ENCODE results near the gene C12orf75.
"Not testable (repeated sequence)": the region's sequence is repeated elsewhere in the genome, so short reads cannot be mapped to it uniquely, and the experiment has no call there.

Gene C12orf75

DNA sequence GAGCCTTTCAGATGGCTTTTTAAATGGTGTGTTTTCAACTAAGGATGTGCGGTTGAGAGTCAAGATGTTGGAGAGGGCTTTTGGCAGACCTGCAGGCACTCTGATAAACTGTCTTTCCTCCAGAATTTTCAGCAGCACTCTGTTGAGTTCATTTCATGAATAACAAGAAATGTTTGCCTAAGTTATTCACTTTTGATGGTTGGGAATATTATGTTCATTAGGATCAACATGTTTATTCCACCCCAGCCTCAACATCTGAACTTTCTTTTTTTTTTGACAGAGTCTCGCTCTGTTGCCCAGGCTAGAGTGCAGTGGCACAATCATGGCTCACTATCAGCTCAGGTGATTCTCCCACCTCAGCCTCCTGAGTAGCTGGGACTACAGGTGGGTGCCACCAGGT lies 68.4 kb downstream of the C12orf75 start:
- 86% methylated on average over 1 of the region's 2 CpGs; no CpG with 5 or more reads in 1 of the 2 experiments for WGBS, 2 experiments (ENCODE audit: insufficient coverage in 2 of 2)
- Histone ChIP-seq H3K36me3 (ENCODE audit: control insufficient read depth, insufficient read depth, low read length) (peaks cover 4% of the 10 kb centered on the region), H3K27ac (ENCODE audit: low read depth, low read length, severe bottlenecking) (no peak overlapping the region), H3K9me3 (ENCODE audit: control insufficient read depth, low read length) (no peaks in the 10 kb centered on the region), H3K4me3 (ENCODE audit: extremely low read depth, insufficient read depth, low read length, poor library complexity, severe bottlenecking) (no peak overlapping the region), H3K4me1 (ENCODE audit: control insufficient read depth, insufficient read depth, low read length, poor library complexity, severe bottlenecking) (no peaks in the 10 kb centered on the region)

DNA sequence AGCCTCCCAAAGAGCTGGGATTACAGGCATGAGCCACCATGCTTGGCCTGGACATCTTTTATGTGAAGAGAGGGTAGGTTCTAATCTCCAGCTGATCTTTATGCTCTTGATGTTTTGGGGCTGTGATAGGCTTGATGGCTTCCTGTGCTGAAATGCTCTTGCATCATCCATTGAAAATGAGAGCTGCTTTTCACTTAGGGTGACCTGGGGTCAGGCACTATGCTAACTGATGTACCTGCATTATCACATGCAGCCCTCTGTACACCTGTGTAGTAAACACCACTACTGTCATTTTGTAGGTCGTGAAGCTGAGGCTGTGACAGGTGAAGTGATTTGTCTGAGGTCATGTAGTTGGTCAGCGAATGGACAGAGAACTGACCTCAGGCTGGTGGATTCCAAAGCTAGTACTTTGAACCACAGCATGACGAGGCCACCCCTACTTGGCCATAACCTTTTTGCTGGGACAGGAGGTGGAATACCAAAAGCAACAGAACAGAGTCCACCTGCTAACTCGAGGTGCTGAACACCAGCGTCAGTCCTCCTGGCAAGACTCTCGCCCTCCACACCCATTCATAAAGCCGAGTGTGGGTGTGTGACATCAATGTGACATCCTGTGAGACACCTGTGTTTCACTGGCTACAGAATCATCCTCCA lies 69.1 kb downstream of the C12orf75 start:
- H3K4me3 ChIP-seq (ENCODE audit: extremely low read depth, insufficient read depth, low read length, poor library complexity, severe bottlenecking) = no peak overlapping the region
- H3K27ac ChIP-seq (ENCODE audit: low read depth, low read length, severe bottlenecking) = no peak overlapping the region
- peaks cover 4% of the 10 kb centered on the region for H3K36me3 ChIP-seq (ENCODE audit: control insufficient read depth, insufficient read depth, low read length)
- WGBS, 2 experiments (ENCODE audit: insufficient coverage in 2 of 2) = 91 to 96% methylated on average over 6 of the region's 7 CpGs
- no peaks in the 10 kb centered on the region for H3K9me3 ChIP-seq (ENCODE audit: control insufficient read depth, low read length)
- no peaks in the 10 kb centered on the region for H3K4me1 ChIP-seq (ENCODE audit: control insufficient read depth, insufficient read depth, low read length, poor library complexity, severe bottlenecking)

DNA sequence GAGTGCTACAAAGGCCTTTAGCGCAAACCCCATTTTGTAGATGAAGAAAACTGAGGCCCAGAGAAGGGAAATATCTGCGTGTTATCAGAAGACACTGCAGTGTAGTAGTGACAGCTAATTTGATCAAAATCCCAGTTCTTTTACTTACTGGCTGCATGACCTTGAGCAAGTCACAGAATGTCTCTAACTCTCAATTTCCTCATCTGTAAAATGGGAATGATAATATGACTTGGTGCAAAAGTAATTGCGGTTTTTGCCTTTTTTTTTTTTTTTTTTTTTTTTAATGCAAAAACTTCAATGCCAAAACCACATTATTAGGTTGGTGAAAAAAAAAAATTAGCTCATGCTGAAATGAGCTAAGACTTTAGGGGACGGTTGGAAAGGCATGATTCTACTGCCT lies 69.7 kb downstream of the C12orf75 start:
- Histone ChIP-seq H3K36me3 (ENCODE audit: control insufficient read depth, insufficient read depth, low read length) (peaks cover 4% of the 10 kb centered on the region), H3K9me3 (ENCODE audit: control insufficient read depth, low read length) (no peaks in the 10 kb centered on the region), H3K27ac (ENCODE audit: low read depth, low read length, severe bottlenecking) (no peak overlapping the region), H3K4me3 (ENCODE audit: extremely low read depth, insufficient read depth, low read length, poor library complexity, severe bottlenecking) (no peak overlapping the region), H3K4me1 (ENCODE audit: control insufficient read depth, insufficient read depth, low read length, poor library complexity, severe bottlenecking) (no peaks in the 10 kb centered on the region)
- no CpG with 5 or more reads among the region's 4 CpGs for WGBS, 2 experiments (ENCODE audit: insufficient coverage in 2 of 2)

DNA sequence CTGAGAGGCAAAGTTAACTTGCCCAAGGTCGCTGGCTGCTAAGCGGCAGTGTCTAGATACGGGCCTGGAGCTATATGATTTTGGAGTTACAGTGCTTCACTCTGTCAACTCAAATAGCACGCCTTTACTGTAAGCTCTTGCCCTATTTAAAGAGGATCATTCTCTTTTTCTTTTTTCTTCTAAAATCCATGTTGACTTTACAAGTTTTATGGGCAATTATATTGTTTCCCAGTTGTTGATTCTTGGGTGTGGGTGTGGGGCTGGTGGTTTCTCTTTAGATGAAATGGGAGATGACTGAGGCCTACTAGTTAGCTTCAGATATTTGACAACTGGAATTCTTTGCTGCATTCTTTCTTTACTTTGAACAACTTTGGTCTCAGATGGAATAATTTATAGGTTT lies 70.7 kb downstream of the C12orf75 start:
- H3K4me3 ChIP-seq (ENCODE audit: extremely low read depth, insufficient read depth, low read length, poor library complexity, severe bottlenecking) = no peak overlapping the region
- no peak overlapping the region for H3K27ac ChIP-seq (ENCODE audit: low read depth, low read length, severe bottlenecking)
- WGBS, 2 experiments (ENCODE audit: insufficient coverage in 2 of 2) = 100% methylated on average over 3 of the region's 4 CpGs; no CpG with 5 or more reads in 1 of the 2 experiments
- no peaks in the 10 kb centered on the region for H3K4me1 ChIP-seq (ENCODE audit: control insufficient read depth, insufficient read depth, low read length, poor library complexity, severe bottlenecking)
- H3K36me3 ChIP-seq (ENCODE audit: control insufficient read depth, insufficient read depth, low read length) = peaks cover 4% of the 10 kb centered on the region
- H3K9me3 ChIP-seq (ENCODE audit: control insufficient read depth, low read length) = no peaks in the 10 kb centered on the region

DNA sequence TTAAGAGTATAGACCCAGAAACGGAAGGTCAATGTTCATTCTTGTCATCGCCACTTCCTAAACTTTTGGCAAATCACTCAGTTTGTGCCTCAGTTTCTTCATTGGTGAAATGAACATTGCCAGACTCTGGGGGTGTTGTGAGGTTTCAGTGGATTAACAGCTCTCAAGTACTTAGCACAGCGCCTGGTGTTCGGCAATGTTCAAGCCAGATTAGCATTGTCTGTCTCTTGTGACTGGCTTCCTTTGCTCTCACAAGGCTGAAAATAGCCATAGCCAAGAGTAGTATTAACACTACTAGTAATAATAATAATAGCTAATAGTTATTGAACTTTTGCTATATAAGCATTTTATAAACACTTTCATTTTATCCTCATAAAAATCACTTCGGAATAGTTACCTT lies 71.9 kb downstream of the C12orf75 start:
- 92 to 100% methylated on average over 1 to 2 of the region's 5 CpGs for WGBS, 2 experiments (ENCODE audit: insufficient coverage in 2 of 2)
- Histone ChIP-seq H3K4me3 (ENCODE audit: extremely low read depth, insufficient read depth, low read length, poor library complexity, severe bottlenecking) (no peak overlapping the region), H3K4me1 (ENCODE audit: control insufficient read depth, insufficient read depth, low read length, poor library complexity, severe bottlenecking) (no peaks in the 10 kb centered on the region), H3K36me3 (ENCODE audit: control insufficient read depth, insufficient read depth, low read length) (peaks cover 4% of the 10 kb centered on the region), H3K9me3 (ENCODE audit: control insufficient read depth, low read length) (no peaks in the 10 kb centered on the region), H3K27ac (ENCODE audit: low read depth, low read length, severe bottlenecking) (no peak overlapping the region)

DNA sequence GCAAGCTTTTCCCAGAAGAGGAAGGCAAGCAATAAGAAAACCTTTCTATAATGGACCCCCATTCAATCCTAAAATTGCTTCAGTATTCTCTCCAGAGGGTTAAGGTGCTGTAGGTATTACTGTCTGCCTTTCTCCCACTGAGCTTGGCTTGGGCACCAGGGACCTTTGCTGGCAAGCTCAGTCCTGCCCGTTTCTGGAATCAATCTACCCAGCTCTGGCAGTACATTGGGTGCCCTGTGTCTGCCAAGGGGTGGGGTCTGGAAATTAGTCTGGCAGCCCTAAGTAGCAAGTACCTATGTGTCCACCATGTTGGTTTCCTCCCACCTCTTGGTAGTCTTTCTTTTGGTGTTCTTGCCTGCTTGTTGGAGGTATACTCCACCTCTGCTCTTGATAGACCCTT lies 72.6 kb downstream of the C12orf75 start:
- no peaks in the 10 kb centered on the region for H3K36me3 ChIP-seq (ENCODE audit: control insufficient read depth, insufficient read depth, low read length)
- no peak overlapping the region for H3K4me3 ChIP-seq (ENCODE audit: extremely low read depth, insufficient read depth, low read length, poor library complexity, severe bottlenecking)
- no peak overlapping the region for H3K27ac ChIP-seq (ENCODE audit: low read depth, low read length, severe bottlenecking)
- no peaks in the 10 kb centered on the region for H3K9me3 ChIP-seq (ENCODE audit: control insufficient read depth, low read length)
- H3K4me1 ChIP-seq (ENCODE audit: control insufficient read depth, insufficient read depth, low read length, poor library complexity, severe bottlenecking) = no peaks in the 10 kb centered on the region
- WGBS, 2 experiments (ENCODE audit: insufficient coverage in 2 of 2) = 83 to 100% methylated on average over 1 of the region's 1 CpG

DNA sequence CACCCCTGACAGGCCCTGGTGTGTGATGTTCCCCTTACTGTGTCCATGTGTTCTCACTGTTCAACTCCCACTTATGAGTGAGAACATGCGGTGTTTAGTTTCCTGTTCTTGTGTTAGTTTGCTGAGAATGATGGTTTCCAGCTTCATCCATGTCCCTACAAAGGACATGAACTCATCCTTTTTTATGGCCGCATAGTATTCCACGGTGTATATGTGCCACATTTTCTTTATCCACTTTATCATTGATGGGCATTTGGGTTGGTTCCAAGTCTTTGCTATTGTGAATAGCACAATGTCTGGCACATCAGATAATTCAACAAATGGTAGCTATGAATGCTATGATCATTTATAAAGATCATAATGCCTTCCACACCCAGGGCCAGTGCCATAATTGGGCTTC lies 73.6 kb downstream of the C12orf75 start:
- H3K36me3 ChIP-seq (ENCODE audit: control insufficient read depth, insufficient read depth, low read length); H3K4me1 ChIP-seq (ENCODE audit: control insufficient read depth, insufficient read depth, low read length, poor library complexity, severe bottlenecking); H3K4me3 ChIP-seq (ENCODE audit: extremely low read depth, insufficient read depth, low read length, poor library complexity, severe bottlenecking); H3K9me3 ChIP-seq (ENCODE audit: control insufficient read depth, low read length); H3K27ac ChIP-seq (ENCODE audit: low read depth, low read length, severe bottlenecking): not testable (repeated sequence)
- WGBS, 2 experiments (ENCODE audit: insufficient coverage in 2 of 2) = no CpG with 5 or more reads among the region's 3 CpGs

DNA sequence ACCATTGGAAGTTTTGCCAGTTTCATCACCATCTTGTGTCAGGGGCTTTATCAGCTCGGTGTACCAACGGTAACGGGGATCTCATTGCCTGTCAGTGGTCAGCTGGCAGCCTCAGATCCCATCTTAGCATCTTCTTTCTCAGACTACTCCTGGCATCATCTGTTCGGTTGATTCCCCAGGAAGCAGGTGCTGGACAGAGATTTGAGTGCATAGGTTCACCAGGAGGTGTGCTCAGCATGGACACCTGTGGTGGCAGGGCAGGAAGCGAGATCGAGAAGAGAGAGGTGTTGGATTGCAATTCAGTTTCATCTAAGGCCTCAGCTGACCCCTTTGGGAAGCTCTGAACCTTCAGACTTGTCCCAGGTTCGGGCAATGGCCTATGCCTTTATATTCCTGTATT lies 76.0 kb downstream of the C12orf75 start:
- Histone ChIP-seq H3K9me3 (ENCODE audit: control insufficient read depth, low read length) (no peaks in the 10 kb centered on the region), H3K4me3 (ENCODE audit: extremely low read depth, insufficient read depth, low read length, poor library complexity, severe bottlenecking) (no peak overlapping the region), H3K4me1 (ENCODE audit: control insufficient read depth, insufficient read depth, low read length, poor library complexity, severe bottlenecking) (peaks cover 14% of the 10 kb centered on the region), H3K27ac (ENCODE audit: low read depth, low read length, severe bottlenecking) (no peak overlapping the region), H3K36me3 (ENCODE audit: control insufficient read depth, insufficient read depth, low read length) (no peaks in the 10 kb centered on the region)
- 89 to 98% methylated on average over 3 to 5 of the region's 7 CpGs for WGBS, 2 experiments (ENCODE audit: insufficient coverage in 2 of 2)

DNA sequence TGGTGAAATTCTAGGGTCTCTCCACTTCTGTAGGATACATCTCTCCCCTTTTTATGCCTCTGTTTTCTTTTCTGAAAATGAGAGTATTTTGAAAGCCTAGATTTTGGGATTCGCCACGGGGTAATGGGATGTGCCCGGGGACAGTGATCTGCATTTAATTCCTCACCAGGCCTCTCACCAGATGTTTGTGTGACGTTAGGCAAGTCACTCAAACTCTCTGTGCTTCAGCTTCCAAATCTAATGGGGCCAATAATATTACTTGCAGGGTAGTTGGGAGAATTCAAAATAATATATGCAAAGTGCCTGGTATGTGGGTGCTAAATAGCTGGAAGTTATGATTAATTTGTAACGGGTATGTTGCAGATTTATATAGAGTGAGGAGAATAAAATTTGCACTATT lies 78.8 kb downstream of the C12orf75 start:
- Histone ChIP-seq H3K27ac (ENCODE audit: low read depth, low read length, severe bottlenecking) (no peak overlapping the region), H3K9me3 (ENCODE audit: control insufficient read depth, low read length) (no peaks in the 10 kb centered on the region), H3K4me3 (ENCODE audit: extremely low read depth, insufficient read depth, low read length, poor library complexity, severe bottlenecking) (no peak overlapping the region), H3K4me1 (ENCODE audit: control insufficient read depth, insufficient read depth, low read length, poor library complexity, severe bottlenecking) (peaks cover 14% of the 10 kb centered on the region), H3K36me3 (ENCODE audit: control insufficient read depth, insufficient read depth, low read length) (no peaks in the 10 kb centered on the region)
- 93 to 100% methylated on average over 2 of the region's 5 CpGs for WGBS, 2 experiments (ENCODE audit: insufficient coverage in 2 of 2)

DNA sequence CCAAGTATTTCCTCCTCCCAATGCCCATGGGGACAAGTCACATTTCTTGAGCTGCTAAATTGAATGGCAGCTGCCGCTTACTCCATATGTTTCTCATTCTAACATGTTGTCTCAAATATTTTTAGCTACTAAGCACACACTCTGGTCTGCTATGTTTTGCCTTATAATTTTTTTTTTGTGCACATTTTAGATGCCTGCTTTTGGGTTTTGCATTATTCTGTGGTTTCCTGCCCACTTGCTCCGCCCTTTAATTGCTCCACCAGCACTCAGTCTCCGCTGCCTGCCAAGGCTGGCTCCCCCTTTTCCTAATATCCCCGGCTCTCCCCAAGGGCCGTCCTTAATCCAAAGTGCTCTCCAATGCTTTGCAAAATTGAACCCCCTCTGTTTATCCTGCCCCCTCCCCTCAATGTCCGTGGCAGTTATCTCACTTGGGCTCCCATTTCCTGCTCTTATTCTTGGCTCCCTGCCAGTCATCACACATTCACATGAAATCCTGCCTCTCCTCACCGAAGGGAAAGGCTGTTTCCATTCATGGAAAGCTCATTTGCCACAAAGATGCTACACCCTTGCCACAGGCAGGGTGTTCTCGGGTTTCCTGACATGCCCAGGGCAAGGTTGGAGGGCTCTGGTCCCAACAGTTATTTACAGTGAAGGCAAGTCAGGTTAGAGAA lies 79.4 kb downstream of the C12orf75 start:
- H3K4me1 ChIP-seq (ENCODE audit: control insufficient read depth, insufficient read depth, low read length, poor library complexity, severe bottlenecking) = peaks cover 14% of the 10 kb centered on the region
- no peaks in the 10 kb centered on the region for H3K9me3 ChIP-seq (ENCODE audit: control insufficient read depth, low read length)
- 67 to 68% methylated on average over 6 to 7 of the region's 8 CpGs for WGBS, 2 experiments (ENCODE audit: insufficient coverage in 2 of 2)
- no peaks in the 10 kb centered on the region for H3K36me3 ChIP-seq (ENCODE audit: control insufficient read depth, insufficient read depth, low read length)
- no peak overlapping the region for H3K4me3 ChIP-seq (ENCODE audit: extremely low read depth, insufficient read depth, low read length, poor library complexity, severe bottlenecking)
- H3K27ac ChIP-seq (ENCODE audit: low read depth, low read length, severe bottlenecking) = no peak overlapping the region

DNA sequence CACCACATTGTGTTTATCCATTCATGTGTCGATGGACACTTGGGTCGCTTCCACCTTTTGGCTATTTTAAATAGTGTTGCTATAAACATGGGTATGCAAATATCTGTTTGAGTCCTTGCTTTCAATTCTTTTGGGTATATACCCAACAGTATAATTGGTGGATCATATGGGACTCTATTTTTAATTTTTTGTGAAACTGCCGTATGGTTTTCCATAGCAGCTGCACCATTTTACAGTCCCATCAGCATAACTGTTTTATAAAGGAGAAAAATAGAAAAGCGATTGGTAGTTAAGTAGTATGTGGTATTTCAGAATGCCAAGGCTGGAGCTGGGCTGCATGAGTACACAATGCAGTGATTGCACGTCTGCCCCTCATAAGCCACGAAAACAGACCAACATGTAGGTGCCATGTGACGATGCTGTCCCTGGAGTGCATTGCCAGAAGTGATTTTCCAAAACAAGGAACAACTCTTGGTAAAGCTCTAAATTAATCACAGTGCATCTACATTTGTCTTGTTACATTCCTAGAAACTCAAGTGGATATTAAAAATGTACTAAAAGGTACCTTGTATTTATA lies 83.5 kb downstream of the C12orf75 start:
- H3K9me3 ChIP-seq (ENCODE audit: control insufficient read depth, low read length) = no peaks in the 10 kb centered on the region
- WGBS, 2 experiments (ENCODE audit: insufficient coverage in 2 of 2) = 94 to 100% methylated on average over 3 to 4 of the region's 7 CpGs
- H3K36me3 ChIP-seq (ENCODE audit: control insufficient read depth, insufficient read depth, low read length) = no peaks in the 10 kb centered on the region
- H3K27ac ChIP-seq (ENCODE audit: low read depth, low read length, severe bottlenecking) = no peak overlapping the region
- H3K4me1 ChIP-seq (ENCODE audit: control insufficient read depth, insufficient read depth, low read length, poor library complexity, severe bottlenecking) = peaks cover 26% of the 10 kb centered on the region
- no peak overlapping the region for H3K4me3 ChIP-seq (ENCODE audit: extremely low read depth, insufficient read depth, low read length, poor library complexity, severe bottlenecking)

Measured in mesodermal cell (in vitro differentiated cells).